Kidney (tissue), 14 donors: ENCODE data around the gene LGALS3BP. TPM values are rescaled to one million over a fixed set of nuclear protein-coding genes. Genes with fewer than 3 reads are reported as not detected.
A peak's percentile ranks its signal among the peaks of the same experiment; 100 is the strongest.

Experiments
- DNase-seq, 5 donors: peaks; one replicate each; pipeline ENCODE4 v3.0.0-alpha.2; 2013 to 2020
- FAIRE-seq: peaks from 2 replicates; lab custom pipeline; 2012; peaks lifted over from hg19 to GRCh38; lab: Jason Lieb, UNC
- H3K27ac ChIP-seq, 2 donors: one replicate each; pipeline ENCODE4 v1.7.0; 2013; ENCODE audit warnings: low read depth in 2 of 2, low read length in 2 of 2, inconsistent platforms in 1 of 2
- H3K27me3 ChIP-seq: one replicate; pipeline ENCODE4 v1.7.1; 2013; ENCODE audit warnings: low read length, inconsistent platforms; ENCODE audit not compliant: control insufficient read depth, insufficient read depth
- H3K36me3 ChIP-seq, 3 donors: one replicate each; pipeline versions ENCODE4 v1.7.0 to v1.7.1; 2013; ENCODE audit warnings: low read length in 3 of 3, control low read depth in 1 of 3, inconsistent platforms in 1 of 3; ENCODE audit not compliant: insufficient read depth in 3 of 3, control insufficient read depth in 2 of 3
- H3K4me1 ChIP-seq, 3 donors: one replicate each; pipeline versions ENCODE4 v1.7.0 to v1.7.1; 2013; ENCODE audit warnings: low read length in 3 of 3, inconsistent platforms in 1 of 3, low read depth in 1 of 3; ENCODE audit not compliant: control insufficient read depth in 2 of 3, insufficient read depth in 2 of 3
- H3K4me3 ChIP-seq, 3 donors: one replicate each; pipeline versions ENCODE4 v1.7.0 to v1.8.1; 2013; ENCODE audit warnings: low read length in 3 of 3, control low read depth in 1 of 3, inconsistent platforms in 1 of 3
- H3K9ac ChIP-seq, 3 donors: one replicate each; pipeline versions ENCODE4 v1.7.0 to v1.7.1; 2013; ENCODE audit warnings: low read length in 3 of 3, control low read depth in 1 of 3, inconsistent platforms in 1 of 3
- H3K9me3 ChIP-seq, 3 donors: one replicate each; pipeline versions ENCODE4 v1.7.0 to v1.7.1; 2013; ENCODE audit warnings: low read length in 3 of 3, control low read depth in 1 of 3, inconsistent platforms in 1 of 3; ENCODE audit not compliant: control insufficient read depth in 2 of 3, insufficient read depth in 1 of 3
- intact Hi-C: fragments of 100-400 bp; cut with DNase I; formaldehyde crosslinking; loops from one replicate; pipeline ENCODE4 v1.11.1; 2022
- polyA plus RNA-seq: library from polyadenylated mRNA; stranded (reverse); fragments of 350-450 nt; fragmentation: Illumina TruSeq; extraction: RNeasy Lipid Tissue Mini Kit (QIAGEN cat#74804); gene quantifications from one replicate; pipeline ENCODE4 v1.2.3, GENCODE V29; 2014; ENCODE audit warnings: low read depth, low replicate concordance; ENCODE audit not compliant: insufficient read depth
- total RNA-seq: library from RNA; stranded (reverse); fragmentation: NEBNext Ultra II Directional; extraction: Animal tissue kit (Norgen Biotek cat#: 25700); gene quantifications from one replicate; pipeline ENCODE4 v1.2.1, GENCODE V29; 2021
- TF ChIP-seq, protein P1 (sequence below): IDR thresholded peaks from 3 replicates; pipeline ENCODE4 v1.5.1; 2012; ENCODE audit warnings: mild to moderate bottlenecking, moderate library complexity, borderline replicate concordance; ENCODE audit not compliant: insufficient read depth; ENCODE audit errors: extremely low read depth
- donor health status: control.
- donor health status: control.
- donor health status: control.
- donor health status: control.
- donor health status: control.
- donor health status: DM: yes; HTN: yes; CAD: no.
- donor health status: Normal renal cell carcinoma (clear cell type).

The LGALS3BP gene
- total and polyA plus RNA-seq, 2 donors from 2014 or later = 240 to 310 TPM

- Histone ChIP-seq H3K9ac (no peak overlapping the region), H3K27me3 (no peaks in the 10 kb centered on the region), H3K9me3 (no peaks in the 10 kb centered on the region), H3K4me1 (peaks cover 0 to 3% (median 0%) of the 10 kb centered on the region in 3 donors), H3K36me3 (no peaks in the 10 kb centered on the region), H3K27ac (no peak overlapping the region), H3K4me3 (no peak overlapping the region)
- DNase-seq (peak in 2 of 5 donors; percentile 47 to 56), FAIRE-seq (no peak)
- TF ChIP-seq, protein P1, sequence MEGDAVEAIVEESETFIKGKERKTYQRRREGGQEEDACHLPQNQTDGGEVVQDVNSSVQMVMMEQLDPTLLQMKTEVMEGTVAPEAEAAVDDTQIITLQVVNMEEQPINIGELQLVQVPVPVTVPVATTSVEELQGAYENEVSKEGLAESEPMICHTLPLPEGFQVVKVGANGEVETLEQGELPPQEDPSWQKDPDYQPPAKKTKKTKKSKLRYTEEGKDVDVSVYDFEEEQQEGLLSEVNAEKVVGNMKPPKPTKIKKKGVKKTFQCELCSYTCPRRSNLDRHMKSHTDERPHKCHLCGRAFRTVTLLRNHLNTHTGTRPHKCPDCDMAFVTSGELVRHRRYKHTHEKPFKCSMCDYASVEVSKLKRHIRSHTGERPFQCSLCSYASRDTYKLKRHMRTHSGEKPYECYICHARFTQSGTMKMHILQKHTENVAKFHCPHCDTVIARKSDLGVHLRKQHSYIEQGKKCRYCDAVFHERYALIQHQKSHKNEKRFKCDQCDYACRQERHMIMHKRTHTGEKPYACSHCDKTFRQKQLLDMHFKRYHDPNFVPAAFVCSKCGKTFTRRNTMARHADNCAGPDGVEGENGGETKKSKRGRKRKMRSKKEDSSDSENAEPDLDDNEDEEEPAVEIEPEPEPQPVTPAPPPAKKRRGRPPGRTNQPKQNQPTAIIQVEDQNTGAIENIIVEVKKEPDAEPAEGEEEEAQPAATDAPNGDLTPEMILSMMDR = no peak
- intact Hi-C loops = no loop called here
Measured at GRCh38 chr17:78962345-78962983, 17.3 kb downstream of the LGALS3BP start.

DNA sequence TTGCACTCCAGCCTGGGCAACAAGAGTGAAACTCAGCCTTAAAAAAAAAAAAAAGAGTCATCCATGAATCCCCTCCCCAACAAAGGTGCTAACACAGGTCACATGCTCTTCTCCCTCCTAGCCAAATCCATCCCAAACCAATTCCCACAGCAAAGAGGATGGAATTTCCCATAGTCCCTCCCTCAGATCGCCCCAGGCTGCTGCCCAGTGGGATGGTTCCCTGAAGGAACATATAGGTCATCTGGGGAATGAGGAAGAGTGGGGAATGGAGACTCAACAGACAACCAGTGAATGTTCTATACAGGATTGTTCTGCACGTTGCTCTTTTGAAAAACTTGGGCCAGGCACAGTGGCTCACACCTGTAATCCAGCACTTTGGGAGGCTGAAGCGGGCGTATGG lies 18.2 kb downstream of the LGALS3BP start:
- no peak for FAIRE-seq
- Histone ChIP-seq H3K9ac (no peak overlapping the region), H3K27ac (no peak overlapping the region), H3K4me1 (peaks cover 0 to 3% (median 0%) of the 10 kb centered on the region in 3 donors), H3K27me3 (no peaks in the 10 kb centered on the region), H3K9me3 (no peaks in the 10 kb centered on the region), H3K4me3 (no peak overlapping the region), H3K36me3 (no peaks in the 10 kb centered on the region)
- DNase-seq = no peak
- intact Hi-C loops = no loop called here
- TF ChIP-seq, protein P1 = no peak

GRCh38 chr17:78960928-78961327 lies 18.8 kb downstream of the LGALS3BP start:
- FAIRE-seq (no peak), DNase-seq (peak in 1 of 5 donors; percentile 31)
- Histone ChIP-seq H3K27me3 (no peaks in the 10 kb centered on the region), H3K4me1 (peaks cover 0 to 3% (median 0%) of the 10 kb centered on the region in 3 donors), H3K4me3 (no peak overlapping the region), H3K9ac (no peak overlapping the region), H3K27ac (no peak overlapping the region), H3K36me3 (no peaks in the 10 kb centered on the region), H3K9me3 (no peaks in the 10 kb centered on the region)
- intact Hi-C loops = no loop called here
- TF ChIP-seq, protein P1 = no peak
